ENCODE data around the gene CCDC186. TPM values are rescaled to one million over a fixed set of nuclear protein-coding genes. Genes with fewer than 3 reads are reported as not detected.

The CCDC186 gene
- total RNA-seq, 1 donor: 22.0 TPM

GRCh38 chr10:114172216-114172615 lies 1.8 kb downstream of the CCDC186 start:
- DNase-seq (ENCODE audit: low read depth): peak; percentile 61
- no peak for TF ChIP-seq CTCF (IDR thresholded peaks at IDR 0.05; ENCODE audit: insufficient read depth, low read depth, low read length)
- peak overlapping the region; percentile 99 for H3K4me3 ChIP-seq (ENCODE audit: low read depth, low read length)

GRCh38 chr10:114168450-114169009 lies 5.5 kb downstream of the CCDC186 start:
- no peak for TF ChIP-seq CTCF (IDR thresholded peaks at IDR 0.05; ENCODE audit: insufficient read depth, low read depth, low read length)
- DNase-seq (ENCODE audit: low read depth): no peak
- H3K4me3 ChIP-seq (ENCODE audit: low read depth, low read length): no peak overlapping the region

DNA sequence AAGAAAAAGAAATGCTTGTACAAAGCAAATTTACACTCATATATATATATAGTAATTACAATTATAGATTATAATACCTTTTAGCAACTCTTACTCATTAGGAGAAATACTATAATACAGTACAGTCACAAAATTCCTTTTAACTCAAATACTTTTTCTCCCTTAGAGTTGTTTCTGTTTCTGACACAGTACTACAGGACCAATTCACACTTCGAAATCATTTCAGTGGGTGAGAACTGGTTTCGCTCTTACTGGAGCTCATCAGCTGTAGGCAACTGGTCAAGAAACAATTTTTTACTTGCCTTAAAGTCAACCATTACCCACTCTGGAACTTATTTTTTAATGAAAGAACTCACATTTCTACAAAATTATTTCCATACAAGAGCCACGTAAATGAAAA lies 6.0 kb downstream of the CCDC186 start:
- no peak overlapping the region for H3K4me3 ChIP-seq (ENCODE audit: low read depth, low read length)
- DNase-seq (ENCODE audit: low read depth): no peak
- no peak for TF ChIP-seq CTCF (IDR thresholded peaks at IDR 0.05; ENCODE audit: insufficient read depth, low read depth, low read length)

DNA sequence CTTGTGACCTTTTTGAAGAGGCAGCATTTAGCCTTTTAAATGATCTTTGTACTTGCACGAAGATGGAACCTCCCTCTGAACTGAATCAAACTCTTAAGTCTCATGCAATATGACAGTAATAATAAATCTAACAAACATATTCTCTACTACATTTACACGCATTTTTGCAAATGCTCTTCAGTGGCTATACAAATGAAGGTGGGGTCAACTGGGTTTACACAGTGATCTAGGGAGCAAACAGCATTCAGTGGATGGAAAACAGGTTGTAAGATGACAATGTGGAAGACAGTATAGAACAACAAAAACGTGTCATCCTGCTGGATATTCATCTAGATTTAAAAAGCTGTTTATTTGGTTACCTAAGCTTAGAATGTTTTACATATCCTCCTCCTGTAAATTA lies 7.5 kb downstream of the CCDC186 start:
- no peak overlapping the region for H3K4me3 ChIP-seq (ENCODE audit: low read depth, low read length)
- DNase-seq (ENCODE audit: low read depth): no peak
- TF ChIP-seq CTCF (IDR thresholded peaks at IDR 0.05; ENCODE audit: insufficient read depth, low read depth, low read length): no peak

DNA sequence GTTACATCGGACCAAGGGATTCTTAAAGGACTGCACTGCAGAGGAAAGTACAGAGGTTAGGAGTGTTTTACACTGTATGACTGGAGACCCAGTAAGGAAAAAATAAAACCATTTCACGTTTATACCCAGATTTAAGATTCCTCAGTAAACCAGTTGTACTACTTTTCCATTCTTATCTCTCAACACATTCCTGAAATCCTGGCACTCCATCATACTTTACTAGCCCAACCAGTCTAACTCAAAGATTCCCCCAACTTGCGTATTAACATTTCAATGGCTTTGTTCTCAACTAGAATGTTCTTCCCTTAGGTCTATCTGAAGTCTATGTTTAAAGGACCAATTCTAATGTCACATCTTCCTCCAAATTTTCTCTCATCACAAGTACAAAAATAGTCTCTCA lies 8.0 kb downstream of the CCDC186 start:
- no peak for DNase-seq (ENCODE audit: low read depth)
- no peak for TF ChIP-seq CTCF (IDR thresholded peaks at IDR 0.05; ENCODE audit: insufficient read depth, low read depth, low read length)
- no peak overlapping the region for H3K4me3 ChIP-seq (ENCODE audit: low read depth, low read length)

GRCh38 chr10:114163062-114163461 lies 10.9 kb downstream of the CCDC186 start:
- no peak for TF ChIP-seq CTCF (IDR thresholded peaks at IDR 0.05; ENCODE audit: insufficient read depth, low read depth, low read length)
- no peak for DNase-seq (ENCODE audit: low read depth)
- H3K4me3 ChIP-seq (ENCODE audit: low read depth, low read length): no peak overlapping the region

- no peak for TF ChIP-seq CTCF (IDR thresholded peaks at IDR 0.05; ENCODE audit: insufficient read depth, low read depth, low read length)
- H3K4me3 ChIP-seq (ENCODE audit: low read depth, low read length): no peak overlapping the region
- no peak for DNase-seq (ENCODE audit: low read depth)
Measured at GRCh38 chr10:114157912-114158311, 16.1 kb downstream of the CCDC186 start.
